GM18505 (cell line): ENCODE data around the gene LATS1.
"Not testable (repeated sequence)": the region's sequence is repeated elsewhere in the genome, so short reads cannot be mapped to it uniquely, and the experiment has no call there.

Experiments used
- ATAC-seq: cut with Tn5 transposase; IDR thresholded peaks from one replicate; pipeline ENCODE4 v1.9.1; 2021; ENCODE audit not compliant: unreplicated experiment
- POLR2A ChIP-seq: IDR thresholded peaks from 4 replicates; pipeline ENCODE4 v1.6.1; 2011; ENCODE audit warnings: borderline replicate concordance; ENCODE audit not compliant: insufficient read depth, insufficient read length; ENCODE audit errors: extremely low read depth

LATS1 gene

DNA sequence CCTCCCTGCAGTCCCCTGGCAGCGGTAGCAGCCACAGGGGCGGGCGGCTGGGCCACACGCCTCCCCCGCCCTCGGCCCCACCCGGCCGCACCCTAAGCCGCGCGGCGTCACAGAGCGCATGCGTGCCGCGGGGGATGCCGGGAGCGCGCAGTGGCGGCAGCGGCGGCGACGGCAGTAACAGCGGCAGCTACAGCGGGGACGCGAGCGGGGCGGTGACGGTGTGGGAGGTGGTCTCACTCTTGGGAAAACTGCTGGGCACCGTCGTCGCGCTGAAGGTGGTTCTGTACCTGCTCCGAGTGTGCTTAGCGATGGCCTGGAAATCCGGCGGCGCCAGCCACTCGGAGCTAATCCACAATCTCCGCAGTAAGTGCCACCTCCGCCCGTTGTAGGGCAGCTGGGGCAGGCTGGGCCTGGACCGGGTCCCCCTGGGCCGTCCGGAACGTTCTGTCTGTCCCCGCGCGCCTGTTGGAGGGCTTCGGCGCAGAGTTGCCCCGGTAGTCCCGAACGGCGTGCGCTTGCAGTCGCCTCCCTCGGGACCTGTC, 31.8 kb upstream of the LATS1 start, which contains the start of gene PCMT1:
Gene PCMT1, plus strand, starts transcription at position 148 of the 542 bp plus-strand sequence. Its CDS starts 161 bp downstream, at position 309.
- peak; percentile 88 for TF ChIP-seq POLR2A
- ATAC-seq: peak; percentile 88

DNA sequence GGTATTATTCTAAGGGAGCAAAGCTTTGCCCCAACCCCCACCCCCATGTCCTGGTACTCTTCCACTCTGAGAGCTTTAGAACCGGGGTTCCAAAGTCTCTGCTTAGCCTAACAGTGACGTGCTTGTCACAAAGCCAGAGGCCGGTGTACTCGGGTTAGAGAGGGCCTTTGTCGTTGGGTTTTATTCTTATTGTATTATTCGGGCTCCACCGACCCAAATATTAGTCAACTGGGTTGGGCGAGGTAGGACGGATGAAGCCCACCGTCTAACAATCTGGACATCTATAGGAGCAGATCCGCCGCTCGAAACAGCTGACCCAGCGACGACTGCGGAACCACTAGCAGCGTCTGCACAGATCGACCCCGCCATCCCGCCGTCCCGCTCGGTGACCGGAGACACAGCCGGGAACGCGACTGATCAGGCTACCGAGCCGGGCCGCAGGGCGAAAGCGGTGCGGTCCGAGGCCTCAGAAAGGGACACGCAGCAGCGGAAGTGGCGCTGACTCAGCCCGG, 31.2 kb upstream of the LATS1 start:
- not testable (repeated sequence) for ATAC-seq

DNA sequence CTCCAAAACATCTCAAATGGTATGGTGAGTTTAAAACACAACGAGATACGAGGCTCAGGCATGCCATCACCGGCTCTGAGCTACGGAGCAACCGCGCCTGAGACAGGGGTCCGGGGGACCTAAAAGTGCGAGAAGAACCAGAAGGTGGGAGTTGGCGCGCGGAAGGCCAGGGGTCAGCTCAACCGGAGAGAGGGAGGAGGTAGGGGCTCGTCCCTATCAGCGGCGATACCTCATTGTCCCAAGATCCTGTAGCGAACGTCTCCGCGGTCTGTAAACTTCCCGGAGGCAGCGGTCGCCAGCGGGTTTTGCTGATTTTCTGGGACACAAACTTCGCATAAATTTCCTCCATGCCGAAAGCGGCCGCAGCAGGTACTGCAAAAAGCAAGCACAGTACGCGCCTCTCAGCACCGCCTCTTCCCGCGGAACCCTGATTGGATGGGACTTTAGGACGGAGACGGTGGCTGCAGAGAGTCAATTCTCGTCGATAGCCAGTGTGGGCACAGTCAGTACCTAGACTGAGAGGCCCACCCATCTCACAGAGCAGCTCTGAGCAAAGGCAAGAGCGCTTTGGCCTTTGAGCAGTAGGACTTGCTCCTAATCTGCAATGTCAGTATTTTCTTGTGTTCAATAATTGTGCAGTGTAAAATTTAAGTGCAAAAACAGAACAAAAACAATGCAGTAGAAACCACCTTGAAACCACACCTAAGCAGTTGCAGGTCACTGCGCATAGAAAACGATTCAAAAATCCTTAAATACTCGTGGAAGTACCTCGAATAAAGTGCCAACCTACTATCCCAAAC, 28.4 kb upstream of the LATS1 start, which contains the start of gene NUP43:
Gene NUP43, minus strand, starts transcription at position 383 of the 800 bp plus-strand sequence. Its CDS starts 34 bp downstream, at position 349.
- peak; percentile 80 for TF ChIP-seq POLR2A
- ATAC-seq: peak; percentile 34

DNA sequence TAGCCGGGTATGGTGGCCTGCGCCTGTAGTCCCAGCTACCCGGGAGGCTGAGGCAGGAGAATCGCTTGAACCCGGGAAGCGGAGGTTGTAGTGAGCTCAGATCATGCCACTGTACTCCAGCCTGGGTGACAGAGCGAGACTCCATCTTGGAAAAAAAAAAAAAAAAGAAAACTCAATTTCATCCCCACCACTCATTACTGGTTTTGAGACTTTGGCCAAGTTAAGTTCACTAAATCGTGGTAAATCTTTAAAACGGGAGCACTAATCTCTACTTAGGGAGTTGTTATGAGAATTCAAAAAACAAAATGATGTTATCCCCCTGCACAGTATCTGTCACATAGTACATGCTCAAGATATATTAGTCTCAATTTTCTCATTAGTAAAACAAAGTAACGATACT, 27.4 kb upstream of the LATS1 start:
- not testable (repeated sequence) for ATAC-seq

DNA sequence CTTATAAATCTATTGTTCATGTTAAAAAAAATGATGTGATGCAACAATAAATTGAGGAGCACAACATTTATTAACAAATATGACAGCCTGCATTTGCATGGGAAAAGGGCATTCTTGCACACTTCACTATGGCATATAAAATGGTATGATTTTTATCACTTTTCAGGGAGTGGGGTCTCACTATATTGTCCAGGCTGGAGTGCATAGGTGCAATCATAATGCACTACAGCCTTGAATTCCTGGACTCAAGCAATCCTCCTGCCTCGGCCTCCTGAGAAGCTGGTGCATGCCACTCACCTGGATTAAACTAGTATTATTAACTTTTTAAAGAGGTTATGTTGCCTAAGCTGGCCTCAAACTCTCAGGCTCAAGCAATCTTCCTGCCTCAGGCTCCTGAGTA, 17.0 kb upstream of the LATS1 start:
- TF ChIP-seq POLR2A: no peak
- ATAC-seq: no peak

DNA sequence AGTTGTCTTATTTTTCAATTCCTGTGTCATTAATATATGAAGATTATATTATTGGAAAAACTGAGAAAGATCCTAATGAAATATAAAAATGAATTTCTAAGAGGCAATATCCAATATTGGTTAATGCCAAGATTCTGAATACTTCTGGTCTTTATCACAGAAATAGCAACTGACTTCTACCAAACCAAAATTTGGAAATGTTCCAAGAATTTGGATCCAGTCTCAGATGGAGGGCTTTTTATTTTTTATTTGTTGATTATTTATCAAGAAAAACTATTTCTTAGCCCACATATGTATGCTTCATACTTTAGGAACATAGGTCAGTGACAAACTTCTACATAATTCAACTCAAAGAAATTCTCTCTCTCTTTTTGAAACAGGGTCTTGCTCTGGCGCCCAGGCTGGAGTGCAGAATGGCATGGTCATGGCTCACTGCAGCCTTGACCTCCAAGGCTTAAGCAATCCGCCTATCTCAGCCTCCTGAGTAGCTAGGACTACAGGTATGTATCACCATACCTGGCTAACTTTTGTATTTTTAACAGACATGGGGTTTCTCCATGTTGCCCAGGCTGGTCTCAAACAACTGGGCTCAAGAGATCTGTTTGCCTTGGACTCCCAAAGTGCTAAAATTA, 15.3 kb upstream of the LATS1 start:
- no peak for ATAC-seq
- no peak for TF ChIP-seq POLR2A

DNA sequence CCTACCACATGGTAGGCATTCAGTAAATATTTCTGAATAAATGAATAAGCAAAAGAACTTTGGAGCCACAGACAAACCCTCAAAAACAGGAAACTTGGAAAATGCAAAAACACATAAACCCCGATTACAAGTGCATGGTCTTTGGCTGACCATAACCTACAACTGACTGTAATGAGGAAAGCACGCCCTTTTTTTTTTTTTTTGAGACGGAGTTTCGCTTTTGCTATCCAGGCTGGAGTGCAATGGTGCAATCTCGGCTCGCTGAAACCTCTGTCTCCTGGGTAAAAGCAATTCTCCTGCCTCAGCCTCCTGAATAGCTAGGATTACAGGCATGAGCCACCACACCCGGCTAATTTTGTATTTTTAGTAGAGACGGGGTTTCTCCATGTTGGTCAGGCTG, 11.9 kb upstream of the LATS1 start:
- ATAC-seq: no peak

DNA sequence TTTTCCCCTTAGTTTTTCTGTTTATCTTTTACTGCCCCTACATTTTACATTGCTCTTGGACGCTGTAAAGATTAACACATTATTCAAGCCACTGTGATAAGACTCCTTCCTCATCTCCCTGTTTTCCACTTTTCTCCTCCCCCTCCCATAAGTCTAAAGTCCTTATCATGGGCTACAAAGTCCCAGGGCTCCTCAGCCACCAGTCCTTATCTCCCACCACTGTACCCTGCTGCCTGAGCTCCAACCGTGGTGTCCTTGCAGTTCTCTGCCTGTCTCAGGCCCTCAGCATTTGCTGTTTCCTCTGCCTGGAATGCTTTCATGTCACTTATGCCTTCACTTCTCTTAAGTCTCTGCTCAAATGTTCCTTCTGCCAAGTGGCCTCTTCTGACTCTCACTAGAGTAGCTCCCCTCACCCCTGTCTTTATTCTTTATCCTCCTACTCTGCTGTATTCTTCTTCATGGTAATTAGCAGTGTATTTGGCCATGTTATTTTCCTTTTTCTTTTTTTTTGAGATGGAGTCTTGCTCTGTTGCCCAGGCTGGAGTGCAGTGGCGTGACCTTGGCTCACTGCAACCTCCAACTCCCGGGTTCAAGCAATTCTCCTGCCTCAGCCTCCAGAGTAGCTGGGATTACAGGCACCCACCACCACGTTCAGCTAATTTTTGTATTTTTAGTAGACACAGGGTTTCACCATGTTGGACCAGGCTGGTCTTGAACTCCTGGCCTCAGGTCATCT, 10.8 kb upstream of the LATS1 start:
- no peak for TF ChIP-seq POLR2A
- ATAC-seq: no peak

More for the DNA sequence above, 11.9 kb upstream of the LATS1 start:
- no peak for TF ChIP-seq POLR2A

DNA sequence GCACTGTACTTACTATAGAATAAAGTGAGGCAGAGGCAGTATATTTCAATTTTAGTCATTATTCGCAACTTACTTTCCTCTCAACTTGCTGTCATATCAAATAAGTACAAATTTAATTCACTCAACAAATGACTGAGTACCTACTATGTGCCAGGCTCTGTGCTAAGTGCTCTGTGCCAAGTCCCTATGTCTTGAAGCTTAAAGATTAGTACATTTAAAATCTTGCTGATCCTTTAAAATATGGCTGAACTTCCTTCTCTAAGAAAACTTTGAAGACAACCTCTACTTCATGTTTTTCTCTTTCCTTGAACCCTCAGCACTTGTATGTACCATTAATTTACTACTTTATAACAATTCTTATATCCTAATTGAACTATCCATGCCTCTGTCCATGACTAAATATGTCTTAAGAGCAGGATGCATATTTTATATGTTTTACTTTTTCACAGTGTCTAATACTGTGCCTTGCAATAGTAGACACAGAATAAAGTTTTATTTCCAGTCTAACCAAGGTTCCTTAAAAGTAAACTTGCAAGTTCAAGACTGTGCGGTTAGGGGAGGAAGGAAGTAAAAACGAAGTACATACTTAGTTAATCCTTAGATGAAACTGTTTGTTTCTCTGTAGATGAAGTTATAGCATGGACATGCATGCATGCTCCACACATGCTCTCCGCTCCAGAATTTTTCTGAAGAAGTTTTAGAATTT, 10.0 kb upstream of the LATS1 start:
- no peak for TF ChIP-seq POLR2A
- no peak for ATAC-seq

DNA sequence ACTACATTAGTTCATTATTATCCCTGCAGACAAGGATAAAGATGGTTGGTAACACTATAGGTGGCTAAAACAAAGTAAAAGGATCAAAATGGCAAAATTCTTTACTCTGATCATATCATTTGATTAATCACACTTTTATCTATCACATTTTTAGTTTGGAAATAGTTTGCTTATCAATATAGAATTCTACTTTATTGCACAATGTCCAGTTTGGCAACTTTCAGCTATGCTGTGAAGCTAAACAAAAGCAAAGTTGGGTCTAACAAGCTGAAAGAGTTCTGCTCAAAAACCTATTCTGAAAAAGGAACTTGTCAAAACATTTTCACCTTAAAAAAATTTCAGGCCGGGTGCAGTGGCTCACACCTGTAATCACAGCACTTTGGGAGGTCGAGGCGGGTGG, 7.9 kb upstream of the LATS1 start:
- no peak for ATAC-seq
- no peak for TF ChIP-seq POLR2A

DNA sequence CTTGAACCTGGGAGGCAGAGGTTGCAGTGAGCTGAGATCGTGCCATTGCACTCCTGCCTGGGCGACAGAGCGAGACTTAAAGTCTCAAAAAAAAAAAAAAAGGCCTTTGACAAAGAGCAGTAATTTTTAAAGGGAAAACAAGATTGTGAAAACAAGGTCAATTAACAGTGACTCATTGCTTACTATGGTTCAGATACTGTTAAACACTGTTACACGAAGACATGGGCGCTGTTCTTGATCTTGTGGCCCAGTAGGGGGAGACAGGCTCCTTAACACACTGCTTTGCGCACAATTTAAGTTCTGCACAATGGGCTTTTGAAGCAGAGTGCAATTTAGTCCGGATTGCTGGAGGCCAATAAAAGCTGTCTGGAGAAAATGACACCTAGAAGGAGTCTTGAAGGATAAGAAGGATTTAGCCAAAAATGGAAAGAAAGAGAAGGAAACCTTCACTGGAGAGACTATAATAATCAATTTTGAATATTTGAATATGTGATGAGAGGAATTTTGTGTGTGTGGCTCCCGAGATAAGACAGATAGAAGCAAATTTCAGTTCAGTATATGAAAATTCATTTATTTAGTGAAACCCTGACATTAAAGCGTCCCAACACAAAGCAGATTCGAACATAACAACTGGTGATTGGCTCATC, 6.0 kb upstream of the LATS1 start:
- no peak for ATAC-seq
- TF ChIP-seq POLR2A: no peak

DNA sequence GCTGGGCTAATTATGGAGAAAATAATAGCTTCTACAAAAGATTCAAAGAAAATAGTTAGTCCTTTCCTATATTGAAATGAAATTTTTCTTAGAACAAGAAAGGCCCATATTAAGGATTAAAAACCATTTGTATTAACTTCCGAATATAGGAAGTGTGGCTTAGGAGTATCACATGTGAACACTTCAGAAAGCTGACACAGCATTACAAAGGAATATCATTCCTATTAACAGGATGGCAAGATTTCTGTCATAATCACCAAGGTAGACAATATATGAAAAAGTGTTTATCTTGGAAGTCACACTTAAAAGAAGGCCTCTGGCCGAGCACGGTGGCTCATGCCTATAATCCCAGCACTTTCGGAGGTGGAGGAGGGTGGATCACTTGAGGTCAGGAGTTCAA, 5.4 kb upstream of the LATS1 start:
- ATAC-seq: no peak

DNA sequence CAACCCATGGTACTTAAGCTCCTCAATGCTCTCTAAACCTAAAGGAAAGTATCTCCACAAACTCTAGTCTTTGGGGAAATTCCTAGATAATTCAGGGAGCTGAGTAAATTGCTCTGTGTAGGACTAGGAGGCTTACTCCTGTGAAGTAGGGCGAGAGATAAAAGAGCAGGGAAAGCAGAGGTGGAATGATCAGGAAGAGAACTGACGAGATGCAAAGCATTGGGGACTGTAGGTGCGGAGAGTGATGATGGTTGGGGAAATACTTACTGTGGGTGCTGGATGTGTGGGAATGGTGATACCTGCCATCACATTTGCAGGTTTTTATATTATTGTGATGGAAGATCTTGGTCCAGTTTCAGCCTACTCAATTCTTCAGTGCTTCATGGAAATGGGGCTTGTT, 1.6 kb upstream of the LATS1 start:
- ATAC-seq: no peak
- no peak for TF ChIP-seq POLR2A

More for the DNA sequence above, 5.4 kb upstream of the LATS1 start:
- TF ChIP-seq POLR2A: no peak

DNA sequence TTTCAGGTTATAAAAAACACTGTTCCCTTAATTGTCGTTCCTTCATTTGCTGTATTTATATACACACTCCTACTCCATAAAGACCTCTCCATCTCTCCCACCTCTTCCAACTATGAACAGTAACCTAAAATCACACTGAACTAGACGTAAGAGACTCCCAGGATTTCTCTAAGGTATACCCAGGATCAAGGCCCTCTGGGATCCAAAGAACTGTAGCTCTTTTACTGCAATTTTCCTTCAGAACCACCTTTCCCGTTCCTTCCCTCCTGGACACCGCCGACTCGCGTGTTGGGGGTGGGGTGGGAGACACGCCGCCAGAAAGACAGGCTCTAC, 680 bp downstream of the LATS1 start:
- no peak for ATAC-seq
- TF ChIP-seq POLR2A: no peak
